HUDEP-2 (cell line): ENCODE results near the gene RGS7.
A peak's percentile ranks its signal among the peaks of the same experiment; 100 is the strongest.
"Not testable (repeated sequence)": the region's sequence is repeated elsewhere in the genome, so short reads cannot be mapped to it uniquely, and the experiment has no call there.

Source experiments
- DNase-seq, 76 experiments: peaks; one replicate each; lab custom pipeline; 2025; ENCODE audit not compliant: unreplicated experiment in 76 of 76; lab: John Stamatoyannopoulos, UW

The RGS7 gene

DNA sequence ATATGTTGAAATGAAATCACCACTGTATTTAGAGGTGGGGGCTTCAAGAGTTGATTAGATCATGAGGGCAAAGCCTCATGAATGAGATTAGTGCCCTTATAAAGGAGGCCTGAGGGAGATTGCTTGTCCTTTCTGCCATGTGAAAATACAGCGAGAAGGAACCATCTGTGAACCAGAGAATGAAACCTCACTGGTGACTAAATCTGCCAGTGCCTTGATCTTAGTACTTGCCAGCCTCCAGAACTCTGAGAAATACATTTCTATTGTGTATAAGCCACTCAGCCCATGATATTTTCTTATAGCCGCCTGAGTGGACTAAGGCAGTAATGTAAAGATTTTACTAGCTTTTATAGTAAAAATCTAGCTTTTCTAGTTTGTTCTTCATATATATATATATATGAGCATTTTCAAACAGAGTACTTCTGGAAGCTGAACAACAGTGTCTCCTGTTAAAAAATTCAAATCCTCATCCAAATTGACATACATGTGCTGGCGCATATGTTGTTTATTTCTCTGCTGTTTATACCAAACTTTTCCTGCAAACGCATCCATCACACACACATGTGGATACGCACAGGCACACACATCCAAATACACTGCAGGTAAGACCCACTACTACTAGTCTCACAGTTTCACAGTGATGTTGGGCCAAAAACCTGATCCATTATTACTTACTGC is 213.1 kb downstream of the RGS7 start:
- no peak for DNase-seq

DNA sequence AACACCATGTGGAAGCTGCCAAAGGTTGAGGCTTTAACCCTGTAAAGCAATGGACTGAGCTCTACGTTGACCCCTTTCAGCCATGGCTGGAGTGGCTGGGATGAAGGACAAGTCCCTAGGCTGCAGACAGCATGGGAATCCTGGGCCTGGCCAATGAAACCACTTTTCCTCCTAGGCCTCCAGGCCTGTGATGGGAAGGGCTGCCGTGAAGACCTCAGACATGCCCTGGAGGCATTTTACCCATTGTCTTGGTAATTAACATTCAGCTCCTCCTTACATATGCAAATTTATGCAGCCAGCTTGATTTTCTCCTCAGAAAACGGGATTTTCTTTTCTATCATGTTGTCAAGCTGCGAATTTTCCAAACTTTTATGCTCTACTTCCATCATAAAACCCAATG is 214.5 kb downstream of the RGS7 start:
- DNase-seq: no peak

DNA sequence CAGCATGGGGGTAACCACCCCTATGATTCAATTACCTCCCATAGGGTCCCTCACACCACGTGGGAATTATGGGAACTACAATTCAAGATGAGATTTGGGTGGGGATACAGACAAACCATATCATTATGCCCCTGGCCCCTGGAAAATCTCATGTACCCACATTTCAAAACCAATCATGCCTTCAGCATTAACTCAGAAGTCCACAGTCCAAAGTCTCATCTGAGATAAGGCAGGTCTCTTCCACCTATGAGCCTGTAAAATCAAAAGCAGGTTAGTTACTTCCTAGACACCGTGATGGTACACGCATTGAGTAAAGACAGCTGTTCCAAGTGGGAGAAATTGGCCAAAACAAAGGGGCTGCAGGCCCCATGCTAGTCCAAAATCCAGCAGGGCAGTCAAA is 215.4 kb downstream of the RGS7 start:
- not testable (repeated sequence) for DNase-seq

DNA sequence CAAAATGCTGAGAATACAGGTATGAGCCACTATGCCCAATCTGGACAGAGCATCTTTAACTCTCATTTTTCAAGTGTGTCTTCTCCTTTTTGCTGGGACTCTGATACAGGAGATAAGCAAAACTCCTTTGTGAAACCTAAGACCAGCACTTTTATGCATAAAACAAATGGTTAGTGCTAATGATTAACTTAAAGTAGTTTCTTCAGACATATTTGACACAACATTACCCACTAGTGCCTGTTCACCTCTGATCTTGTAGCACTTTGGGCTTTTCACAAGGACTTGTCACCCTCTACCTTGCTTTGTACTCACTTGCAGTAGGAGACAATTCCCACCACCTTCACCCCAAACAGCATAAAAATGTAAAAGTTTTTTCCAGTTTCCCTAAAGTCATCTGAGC is 216.3 kb downstream of the RGS7 start:
- no peak for DNase-seq

DNA sequence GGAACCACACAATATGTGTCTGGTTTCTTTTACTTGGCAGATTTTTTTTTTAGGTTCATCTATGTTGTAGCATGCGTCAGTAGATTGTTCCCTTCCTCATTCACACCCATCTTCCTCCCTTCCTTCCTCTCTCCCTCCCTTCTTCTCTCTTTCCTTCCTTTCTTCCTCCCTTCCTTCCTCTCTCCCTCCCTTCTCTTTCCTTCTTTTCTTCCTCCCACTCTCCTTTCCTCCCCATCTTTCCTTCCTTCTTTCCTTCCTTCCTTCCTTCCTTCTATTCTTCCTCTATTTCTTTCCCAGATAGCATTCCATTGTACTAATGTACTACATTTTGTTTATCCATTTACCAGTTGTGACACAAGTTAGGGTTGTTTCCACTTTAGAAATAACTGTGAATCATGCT is 218.0 kb downstream of the RGS7 start:
- no peak for DNase-seq

DNA sequence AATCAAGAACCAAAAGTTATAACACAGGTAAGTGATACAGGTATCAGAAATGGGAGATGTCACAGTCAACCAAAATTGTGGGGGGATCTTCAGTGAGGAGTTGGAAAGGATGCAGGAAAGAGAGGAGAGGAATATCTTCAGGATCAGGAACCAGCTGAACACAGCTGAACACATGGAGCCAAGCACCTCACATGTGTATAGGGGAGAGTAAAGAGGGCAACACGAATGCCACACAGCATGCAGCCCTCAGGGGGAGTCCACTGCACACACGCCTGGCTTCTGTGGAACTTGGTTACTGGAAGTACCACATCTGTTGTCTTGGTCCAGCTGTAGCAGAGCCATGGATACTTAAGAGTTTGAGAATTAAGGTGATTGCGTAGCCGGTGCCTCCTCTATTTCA is 218.8 kb downstream of the RGS7 start:
- DNase-seq: no peak

DNA sequence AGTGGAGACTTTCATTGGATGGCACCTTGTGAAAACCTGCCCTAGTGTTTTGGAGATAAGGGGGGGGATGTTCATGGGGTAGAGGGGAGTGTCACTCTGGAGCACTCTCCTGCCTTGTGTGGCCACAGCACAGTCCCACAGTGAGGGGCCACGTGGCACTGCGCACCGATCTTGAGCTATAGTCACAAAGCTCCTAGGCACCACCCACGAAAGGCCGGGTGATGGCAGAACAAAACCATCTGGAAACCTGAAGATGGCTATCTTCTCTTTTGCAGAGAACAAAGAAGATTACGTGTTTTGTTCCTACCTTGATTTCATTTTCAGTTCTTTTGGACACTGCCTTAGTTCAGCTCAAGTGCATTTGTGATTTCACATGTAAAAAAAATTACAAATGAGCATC is 220.6 kb downstream of the RGS7 start:
- DNase-seq: no peak

DNA sequence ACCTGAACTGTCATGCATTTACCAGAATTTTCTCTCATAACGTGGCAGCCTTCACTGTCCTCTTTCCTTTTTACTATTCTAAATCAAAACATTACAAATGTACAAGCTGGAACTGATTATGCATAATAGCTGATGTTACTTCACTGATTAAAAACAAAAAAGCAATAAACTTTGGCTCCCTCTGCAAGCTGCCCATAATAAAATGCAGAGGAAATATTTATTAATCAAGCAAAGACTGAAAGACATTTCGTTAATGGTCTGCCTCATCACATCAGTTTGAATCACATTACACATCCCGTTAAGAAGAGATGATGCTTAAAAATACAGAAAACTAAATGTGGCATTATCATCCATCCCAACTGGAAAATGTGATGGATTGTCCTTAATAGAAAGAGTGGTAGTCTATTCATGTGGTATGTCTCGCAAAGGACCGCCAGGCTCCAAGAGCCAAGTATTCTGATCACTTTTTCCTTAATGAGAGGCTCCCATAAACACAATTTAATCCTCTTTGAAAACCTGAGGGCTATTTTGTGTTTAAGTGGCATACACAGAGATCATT is 225.3 kb downstream of the RGS7 start:
- no peak for DNase-seq

DNA sequence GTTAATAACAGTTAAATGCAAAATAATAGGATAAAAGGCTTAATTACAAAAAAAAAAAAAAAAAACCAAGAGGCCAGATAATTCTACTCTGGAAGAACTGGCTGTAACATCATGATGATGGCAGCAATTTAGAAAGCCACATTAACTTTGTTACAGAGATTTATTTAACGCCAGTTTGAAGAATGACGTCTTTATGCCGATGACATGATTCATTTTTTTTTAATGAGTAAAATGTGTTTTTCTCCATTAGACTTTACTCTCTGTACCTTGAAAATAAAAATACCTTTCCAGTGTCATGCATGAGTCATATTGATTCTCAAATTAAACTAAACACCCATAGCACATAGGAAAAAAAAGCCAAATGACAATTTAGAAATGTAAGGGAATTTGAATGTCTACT is 226.1 kb downstream of the RGS7 start:
- DNase-seq: no peak

DNA sequence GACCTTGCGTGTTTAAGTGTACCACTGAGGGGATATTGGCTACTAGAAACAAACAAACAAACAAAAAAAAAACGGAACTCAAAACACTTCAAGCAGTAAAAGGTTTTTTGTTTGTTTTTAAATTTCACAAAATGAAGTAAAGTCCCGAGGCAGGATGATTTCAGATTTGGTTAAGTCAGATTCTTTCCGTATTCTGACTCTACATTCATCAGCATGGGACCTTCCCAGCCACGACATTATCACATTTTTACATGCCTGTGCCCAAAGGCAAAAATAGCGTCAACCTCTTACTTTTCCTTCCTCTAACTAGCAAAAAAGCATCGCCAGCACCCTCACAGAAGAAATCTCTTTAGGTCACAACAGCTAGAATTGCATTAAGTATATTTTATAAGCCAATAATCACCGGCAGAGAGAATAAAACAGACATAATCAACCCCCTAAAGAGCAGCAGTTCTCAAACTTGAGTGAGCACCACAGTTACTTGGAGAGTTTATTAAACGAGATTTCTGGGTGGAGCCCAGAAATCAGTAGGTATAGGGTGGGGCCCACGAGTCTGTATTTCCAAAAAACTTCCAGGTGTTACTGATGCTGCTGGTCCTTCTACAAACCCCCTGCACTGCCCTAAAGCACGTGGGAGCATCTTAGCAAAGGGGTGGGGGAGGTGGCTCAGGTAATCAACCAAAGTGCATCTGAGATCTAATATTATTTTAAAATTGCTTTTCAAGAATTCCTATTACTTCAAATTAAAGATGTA is 227.6 kb downstream of the RGS7 start:
- DNase-seq: no peak

DNA sequence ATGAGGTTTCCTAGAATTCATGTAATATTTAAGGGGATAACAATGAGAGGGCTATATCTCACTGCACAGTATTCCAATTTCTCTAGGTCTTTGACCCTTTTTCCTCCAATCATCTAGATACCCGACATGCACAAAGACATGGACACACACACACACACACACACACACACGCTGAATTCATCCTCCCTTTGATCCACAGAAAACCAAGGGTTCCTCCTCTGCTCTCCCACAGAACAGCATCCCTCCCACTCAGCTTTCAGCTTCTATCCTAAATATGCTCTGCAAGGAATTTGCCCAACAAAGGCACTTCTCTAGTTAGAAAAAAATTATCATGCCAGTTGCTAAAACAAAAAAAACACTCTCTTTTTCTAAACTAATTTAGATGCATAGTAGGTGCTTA is 231.7 kb downstream of the RGS7 start:
- DNase-seq: no peak

DNA sequence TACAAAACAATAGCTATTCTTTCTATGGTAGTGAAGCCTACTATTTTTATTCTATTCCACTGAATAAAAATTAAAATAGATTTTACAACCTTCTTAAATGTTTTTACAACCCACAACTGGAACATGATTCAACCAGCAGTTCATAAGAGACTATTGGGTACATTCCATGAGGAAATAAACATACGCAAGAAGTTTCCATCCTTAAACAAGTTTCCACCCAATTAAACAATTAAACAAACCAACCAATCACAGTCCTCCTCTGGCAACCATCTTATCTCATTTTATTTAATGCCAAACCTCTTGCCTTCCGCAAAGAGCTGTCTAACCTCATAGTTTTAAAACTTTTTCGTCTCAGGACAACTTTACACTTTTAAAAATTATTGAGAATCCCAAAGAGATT is 239.0 kb downstream of the RGS7 start:
- DNase-seq: no peak

DNA sequence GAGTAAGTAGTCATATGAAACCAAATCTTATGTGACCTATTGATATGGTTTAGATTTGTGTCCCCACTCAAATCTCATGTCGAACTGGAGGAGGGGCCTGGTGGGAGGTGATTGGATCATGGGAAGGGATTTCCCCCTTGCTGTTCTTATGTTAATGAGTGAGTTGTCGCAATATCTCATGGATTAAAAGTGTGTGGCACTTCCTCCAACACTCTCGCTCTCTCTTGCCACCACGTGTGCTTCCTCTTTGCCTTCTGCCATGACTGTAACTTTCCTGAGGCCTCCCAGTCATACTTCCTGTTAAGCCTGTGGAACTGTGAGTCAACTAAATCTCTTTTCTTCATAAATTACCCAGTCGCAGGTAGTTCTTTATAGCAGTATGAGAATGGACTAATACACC is 241.2 kb downstream of the RGS7 start:
- DNase-seq: no peak

DNA sequence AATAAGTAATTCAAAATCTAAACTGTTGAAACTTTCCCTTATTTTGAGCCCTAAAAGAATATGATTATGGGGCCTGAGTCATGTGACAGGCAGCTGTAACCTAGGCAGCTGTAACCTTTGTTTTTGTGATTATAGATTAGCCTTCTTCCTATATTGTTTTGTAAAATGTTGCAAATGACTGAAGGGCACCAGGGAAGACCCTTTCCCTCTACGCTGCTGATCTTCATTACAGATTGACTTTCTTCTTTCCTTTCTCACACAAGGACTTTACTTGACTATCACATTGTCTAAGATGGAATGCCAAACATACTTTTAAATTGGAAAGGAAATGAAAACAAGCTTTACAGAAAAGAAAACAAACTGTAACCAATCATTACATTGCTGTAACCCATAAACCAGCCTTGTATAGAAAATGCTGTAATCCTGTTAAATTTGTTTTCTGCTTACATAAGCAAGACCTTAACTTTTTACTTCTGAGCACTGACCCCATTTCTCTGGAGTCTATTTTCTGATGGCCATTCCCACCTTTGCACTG is 242.2 kb downstream of the RGS7 start:
- DNase-seq: no peak

DNA sequence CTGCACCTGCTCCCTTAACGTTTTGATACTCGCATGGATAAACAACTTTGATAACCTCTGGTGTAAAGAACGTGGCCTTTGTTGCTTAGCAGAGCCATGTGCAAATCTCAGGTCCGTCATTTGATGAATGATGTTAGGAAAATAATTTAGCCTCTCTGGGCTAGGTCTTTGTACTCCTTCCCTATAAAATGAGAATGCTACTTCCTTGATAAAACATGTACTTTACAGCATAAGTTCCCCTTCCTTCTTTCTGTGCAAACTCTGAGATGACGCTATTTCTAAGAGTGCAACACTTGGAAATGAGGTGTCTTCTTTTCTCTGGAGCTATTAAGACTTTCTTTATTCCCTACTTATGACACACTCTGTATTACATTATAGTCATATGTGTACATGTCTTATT is 243.4 kb downstream of the RGS7 start:
- DNase-seq: no peak

DNA sequence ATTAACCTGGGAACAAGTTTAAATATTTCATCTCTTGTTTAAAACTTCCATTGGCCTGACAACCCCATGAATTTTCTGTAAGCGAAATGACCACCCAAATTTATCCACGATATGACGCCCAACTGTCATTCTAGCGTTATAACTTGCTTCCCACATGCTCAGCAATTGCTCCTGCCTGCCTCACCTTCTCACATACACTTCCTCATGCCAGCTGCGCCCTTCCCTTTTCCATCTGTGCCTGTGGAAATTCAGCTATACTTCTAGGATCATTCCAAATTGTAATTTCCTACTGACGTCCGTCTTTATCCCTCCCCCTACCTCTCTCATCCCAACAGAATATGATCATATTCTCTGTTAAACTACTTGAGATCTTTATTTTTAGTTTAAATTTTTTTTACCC is 248.0 kb downstream of the RGS7 start:
- no peak for DNase-seq

DNA sequence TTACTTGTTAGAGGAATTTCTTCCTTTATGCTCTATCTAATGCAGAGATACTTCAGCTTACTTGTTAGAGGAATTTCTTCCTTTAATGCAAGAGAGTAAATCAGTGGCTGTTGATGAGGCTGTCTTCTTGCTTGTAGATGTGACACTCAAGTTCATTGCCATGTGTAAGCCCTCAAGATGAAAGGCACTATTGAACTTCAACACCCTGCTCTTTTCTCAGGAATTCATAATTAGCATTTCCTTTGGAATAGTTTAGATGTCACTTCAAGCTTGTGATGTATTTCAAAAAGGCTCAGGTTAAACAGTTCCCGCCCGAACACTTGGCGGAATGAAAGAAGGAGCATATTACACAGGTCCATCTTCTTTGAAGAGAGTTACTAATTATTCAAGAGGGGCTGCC is 251.9 kb downstream of the RGS7 start:
- no peak for DNase-seq

DNA sequence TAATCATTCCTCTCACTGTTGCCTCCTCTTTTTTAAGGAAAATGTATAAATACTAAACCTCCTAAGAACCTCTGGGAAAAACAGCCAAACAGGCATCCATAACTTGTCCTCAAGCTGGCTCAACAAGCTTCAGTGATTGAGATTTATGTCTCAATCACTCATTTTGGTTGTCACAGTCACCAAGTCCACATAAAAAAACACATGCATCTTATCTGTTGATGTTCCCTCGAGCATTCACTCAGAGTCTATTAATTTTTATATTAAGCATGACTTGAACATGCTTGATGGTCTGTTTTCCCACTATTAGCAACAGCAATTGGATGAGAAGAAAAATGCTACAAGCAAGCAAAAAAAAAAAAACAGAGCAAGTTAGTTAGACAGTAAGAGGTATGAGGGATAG is 254.3 kb downstream of the RGS7 start:
- DNase-seq: no peak

DNA sequence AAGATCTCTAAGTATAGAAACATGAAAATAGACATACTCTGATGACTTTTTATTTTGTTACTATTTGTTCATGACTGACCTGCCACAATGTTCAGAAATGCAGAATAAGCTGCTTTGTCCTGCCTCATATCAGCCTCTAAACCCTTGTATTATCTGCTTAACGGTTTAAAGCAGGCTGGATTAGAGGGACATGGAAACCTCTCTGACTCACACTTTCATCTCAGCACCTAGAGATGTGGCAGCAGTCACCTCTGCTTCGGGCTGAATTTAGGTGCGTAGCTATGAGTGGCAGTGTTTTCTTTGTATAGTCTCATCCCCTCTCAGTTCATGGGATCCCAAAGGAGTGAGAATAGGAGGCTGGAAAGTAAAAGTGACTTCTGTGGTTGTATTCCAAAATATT is 255.4 kb downstream of the RGS7 start:
- peak in 4 of 76 experiments; percentile 14 to 49 (median 22) for DNase-seq

DNA sequence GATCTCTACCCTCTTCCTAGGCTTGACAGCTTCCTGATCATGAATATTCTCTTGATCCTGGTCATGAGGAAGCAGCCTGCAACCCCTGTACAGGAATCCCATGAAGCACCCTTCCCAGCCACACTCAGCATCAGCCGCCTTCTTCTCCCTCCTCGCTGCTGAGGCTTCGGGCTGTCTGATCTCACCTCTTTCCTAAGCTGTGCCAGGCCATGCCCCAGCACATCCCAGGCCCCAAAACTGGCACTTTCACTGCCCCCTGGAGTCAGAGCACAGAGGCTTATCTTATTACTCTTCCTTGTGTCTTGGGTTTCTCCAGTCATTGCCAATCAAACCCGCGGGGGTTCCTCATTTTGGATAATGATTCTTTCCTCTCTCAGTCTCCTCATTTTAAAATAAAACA is 259.5 kb downstream of the RGS7 start:
- DNase-seq: no peak

DNA sequence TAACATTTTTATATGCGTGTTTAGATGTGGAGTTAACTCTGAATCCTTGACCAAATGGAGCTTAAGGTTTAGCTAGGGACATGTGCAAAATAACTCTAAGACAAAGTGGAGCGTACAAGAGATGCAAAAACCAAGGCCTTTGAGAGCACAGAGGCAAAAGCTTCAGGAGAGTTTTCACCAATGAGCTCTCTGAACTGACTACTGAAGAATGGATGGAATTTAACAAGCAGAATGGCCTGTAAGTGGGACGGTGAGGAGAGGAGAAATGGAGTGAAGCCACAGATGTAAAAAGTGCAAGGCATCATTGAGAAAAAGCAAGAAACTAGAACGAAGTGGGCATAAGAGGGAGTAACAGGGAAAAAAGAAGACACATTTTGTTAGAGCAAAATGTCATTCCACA is 260.0 kb downstream of the RGS7 start:
- DNase-seq: no peak

DNA sequence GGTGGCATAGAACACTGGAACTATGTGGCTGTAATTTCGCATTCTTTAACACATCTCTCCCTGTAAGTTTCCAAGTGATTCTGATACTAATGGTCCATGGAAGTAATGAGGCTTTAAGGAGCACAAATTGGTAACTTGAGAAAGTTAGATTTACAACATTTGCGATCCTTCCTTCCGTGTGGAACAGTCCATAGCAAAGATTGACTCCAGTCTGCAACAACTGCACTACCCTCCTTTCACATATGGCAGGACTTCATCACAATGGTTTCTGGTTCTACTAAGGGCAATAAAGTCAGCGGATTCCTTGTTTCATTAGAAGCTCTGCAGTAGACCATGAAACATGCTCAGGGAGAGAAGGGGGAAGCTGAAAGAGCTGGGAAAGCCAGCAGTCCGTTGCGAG is 261.2 kb downstream of the RGS7 start:
- no peak for DNase-seq
